Dedifferentiated amniotic fluid mesenchymal stem cell (primary cell): Measurements from ENCODE around the gene CLEC9A.

ENCODE experiments used
- DNase-seq: peaks from one replicate; pipeline ENCODE4 v3.0.0-alpha.2; 2016; ENCODE audit errors: extremely low spot score

CLEC9A gene

DNA sequence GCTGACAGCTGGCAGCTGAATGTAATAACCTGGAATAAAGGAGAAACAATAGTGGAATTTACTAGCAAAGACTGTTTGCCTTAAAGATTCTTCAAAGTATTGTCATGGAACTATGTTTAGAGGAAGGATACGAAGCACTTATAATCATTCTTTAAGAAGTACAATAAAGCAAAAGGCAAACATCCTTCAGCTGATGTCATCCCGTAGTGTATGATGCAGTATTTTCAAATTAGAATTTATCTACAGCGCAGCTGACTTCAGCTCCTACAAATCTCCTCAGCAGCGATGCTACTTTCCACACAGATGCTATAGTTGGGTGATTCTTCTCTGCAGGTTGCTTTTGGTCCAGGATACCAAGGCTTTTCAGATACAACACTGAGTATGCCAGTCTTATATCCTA lies 36.8 kb downstream of the CLEC9A start:
- no peak for DNase-seq

DNA sequence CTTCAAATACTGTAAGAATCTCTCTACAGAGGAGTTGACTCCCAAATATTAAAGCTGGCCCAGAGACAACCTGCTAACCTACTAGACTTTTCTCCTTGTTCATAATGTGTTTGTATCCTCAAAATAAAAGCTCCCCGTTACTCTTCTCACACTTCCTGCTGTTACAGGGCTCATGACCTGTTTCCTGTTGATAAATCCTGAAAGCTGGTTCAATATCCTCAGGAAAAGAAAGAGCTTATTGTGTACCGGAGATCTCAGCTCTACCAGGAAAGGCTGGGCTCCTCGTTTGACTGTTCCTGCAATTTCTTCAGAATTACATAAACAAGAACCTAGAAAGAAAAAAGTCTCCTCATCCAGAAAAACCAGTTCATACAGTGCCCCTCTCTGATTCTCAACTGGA lies 37.5 kb downstream of the CLEC9A start:
- no peak for DNase-seq

DNA sequence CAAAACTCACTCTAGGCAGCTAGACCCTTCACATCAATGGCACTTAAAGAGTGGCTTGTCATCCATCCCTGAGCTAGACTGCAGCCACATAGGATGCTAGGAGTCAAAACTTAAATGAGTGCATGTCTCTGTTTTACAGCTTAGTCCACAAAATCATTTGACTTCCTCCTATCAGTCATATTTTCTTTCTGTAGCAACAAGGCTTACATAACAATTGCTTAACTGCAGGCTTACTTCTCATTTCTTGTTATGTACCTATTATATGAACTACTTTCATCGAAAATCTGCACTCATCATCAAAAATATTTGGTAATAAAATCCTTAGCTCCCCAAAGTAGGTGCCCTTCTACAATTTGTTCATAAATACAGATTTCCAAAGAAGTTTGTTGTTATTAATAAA lies 38.2 kb downstream of the CLEC9A start:
- no peak for DNase-seq

DNA sequence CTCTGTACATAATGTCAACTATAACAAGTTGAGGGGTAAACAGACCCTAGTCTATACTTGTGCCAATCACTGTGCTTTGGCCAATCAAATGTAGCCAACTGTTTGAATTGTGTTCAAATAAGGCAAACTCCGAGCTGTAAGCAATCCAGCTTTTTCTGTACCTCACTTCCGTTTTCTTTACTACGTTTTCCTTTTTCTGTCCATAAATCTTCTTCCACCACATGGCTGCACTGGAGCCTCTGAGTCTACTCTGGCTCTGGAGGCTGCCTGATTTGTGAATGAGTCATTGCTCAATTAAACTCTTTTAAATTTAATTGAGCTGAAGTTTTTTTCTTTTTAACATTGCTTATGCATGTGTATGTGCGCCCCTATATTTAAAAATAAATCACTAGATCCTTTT lies 38.6 kb downstream of the CLEC9A start:
- DNase-seq: no peak

DNA sequence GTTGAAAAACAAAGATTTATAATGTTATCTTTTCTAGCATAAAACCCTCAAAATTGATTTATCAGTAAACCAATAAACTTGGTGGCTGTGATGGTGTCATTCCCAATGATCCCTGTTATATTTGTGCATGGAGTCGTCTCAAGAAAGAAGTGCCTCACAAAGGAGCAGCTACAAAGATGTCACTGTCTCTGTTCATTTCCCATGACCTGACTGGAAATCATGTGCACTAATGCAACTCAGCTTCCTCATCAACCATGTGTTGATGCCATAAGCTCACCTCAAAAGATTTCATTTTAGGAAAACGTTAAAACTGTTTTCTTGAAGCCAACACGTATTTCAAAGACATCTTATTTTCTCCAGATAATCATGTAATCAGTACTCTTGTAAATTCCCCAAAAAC lies 39.5 kb downstream of the CLEC9A start:
- DNase-seq: no peak

- no peak for DNase-seq
Observed at GRCh38 chr12:10070380-10070779, 39.9 kb downstream of the CLEC9A start.

- no peak for DNase-seq
Observed at GRCh38 chr12:10072131-10072530, 41.6 kb downstream of the CLEC9A start.

DNA sequence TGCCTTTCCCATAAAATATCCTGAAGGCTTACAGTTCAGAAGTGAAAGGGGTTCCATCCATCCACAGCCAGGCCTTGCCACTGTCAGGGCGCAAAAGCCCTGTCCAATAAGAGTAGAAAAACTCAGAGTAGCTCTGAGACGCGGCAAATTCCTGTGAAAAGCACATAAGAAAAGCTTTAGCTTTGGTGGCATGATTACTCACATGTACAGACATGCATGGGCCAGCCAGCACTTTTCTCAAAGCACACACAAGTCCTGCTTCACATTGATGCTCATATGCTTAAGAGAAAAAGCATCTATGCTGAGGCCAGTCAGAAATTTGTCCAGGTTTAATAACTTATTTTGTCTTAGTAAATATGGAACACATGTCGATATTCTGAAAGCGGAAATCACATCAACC lies 42.8 kb downstream of the CLEC9A start:
- no peak for DNase-seq

DNA sequence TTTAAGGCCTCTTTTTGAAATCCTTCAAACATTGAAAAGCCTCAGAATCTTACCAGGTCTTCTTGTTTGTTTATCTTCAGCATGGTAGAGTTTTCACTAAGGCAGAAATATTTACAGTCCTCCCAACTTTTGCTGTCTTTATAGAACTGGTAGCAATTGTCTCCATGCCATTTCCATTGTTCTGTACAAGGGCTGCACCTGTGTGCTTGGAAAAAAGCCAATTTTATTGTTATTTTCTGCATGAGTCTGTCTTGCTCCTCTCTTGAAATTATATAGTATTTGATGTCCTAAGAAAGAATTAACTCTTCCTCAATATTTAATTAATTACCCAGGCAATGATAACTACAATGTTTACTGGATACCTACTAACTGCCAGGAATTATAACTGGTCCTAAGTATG lies 45.0 kb downstream of the CLEC9A start:
- no peak for DNase-seq

- DNase-seq: no peak
Observed at GRCh38 chr12:10082117-10082874, 51.8 kb downstream of the CLEC9A start.

DNA sequence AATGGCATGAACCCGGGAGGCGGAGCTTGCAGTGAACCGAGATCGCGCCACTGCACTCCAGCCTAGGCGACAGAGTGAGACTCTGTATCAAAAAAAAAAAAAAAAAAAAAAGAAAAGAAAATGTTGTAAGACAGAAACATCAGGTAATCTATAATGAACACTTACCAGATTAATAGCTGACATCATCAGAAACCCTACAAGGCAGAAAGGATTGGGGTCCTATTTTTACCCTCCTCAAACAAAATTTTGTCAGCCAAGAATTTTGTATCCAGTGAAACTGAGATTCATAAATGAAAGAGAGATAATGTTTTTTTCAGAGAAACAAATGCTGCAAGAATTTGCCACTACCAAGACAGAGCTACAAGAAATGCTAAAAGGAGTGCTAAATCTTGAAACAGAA lies 54.3 kb downstream of the CLEC9A start:
- DNase-seq: no peak

DNA sequence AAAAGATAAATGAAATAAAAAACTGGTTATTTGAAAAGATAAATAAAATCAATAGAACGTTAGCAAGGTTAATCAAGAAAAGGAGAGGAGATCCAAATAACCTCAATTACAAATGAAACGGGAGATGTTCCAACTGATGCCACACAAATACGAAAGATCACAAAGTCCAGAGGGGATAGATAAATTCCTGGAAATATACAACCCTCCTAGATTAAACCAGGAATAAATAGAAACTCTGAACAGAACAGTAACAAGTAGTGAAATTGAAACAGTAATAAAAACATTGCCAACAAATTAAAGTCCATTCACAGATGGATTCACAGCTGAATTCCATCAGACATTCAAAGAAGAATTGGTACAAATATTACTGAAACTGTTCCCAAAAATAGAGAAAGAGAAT lies 55.9 kb downstream of the CLEC9A start:
- DNase-seq: no peak

- DNase-seq: no peak
Observed at GRCh38 chr12:10088031-10088430, 57.5 kb downstream of the CLEC9A start.

GRCh38 chr12:10088955-10089900 lies 58.7 kb downstream of the CLEC9A start:
- no peak for DNase-seq

GRCh38 chr12:10094646-10095395 lies 64.3 kb downstream of the CLEC9A start:
- DNase-seq: no peak

- no peak for DNase-seq
Observed at GRCh38 chr12:10095971-10096370, 65.5 kb downstream of the CLEC9A start.

DNA sequence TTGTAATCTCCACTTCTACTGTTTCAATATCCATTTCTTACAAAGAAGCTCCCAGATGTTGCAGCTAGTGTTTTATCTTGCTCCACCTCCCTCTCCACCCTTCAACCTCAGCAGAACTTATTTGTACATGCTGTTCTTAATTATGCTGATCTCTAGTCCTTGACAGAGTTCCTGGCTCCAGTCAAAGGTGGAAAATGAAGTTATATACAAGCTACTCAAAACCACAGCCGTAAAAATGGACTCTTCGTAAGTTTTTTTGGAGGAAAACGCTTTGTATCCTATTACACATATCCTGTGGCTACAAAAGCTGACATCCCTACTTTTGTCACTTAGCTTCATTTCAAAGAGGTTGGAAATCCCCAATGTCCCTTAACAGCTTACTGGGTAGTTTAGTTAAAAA lies 67.0 kb downstream of the CLEC9A start:
- DNase-seq: no peak

- no peak for DNase-seq
Observed at GRCh38 chr12:10098791-10099190, 68.3 kb downstream of the CLEC9A start, which contains the start of gene CLEC1A. Gene CLEC1A, minus strand, starts transcription at chr12:10098985. Its CDS starts 63 bp downstream, at chr12:10098922.

DNA sequence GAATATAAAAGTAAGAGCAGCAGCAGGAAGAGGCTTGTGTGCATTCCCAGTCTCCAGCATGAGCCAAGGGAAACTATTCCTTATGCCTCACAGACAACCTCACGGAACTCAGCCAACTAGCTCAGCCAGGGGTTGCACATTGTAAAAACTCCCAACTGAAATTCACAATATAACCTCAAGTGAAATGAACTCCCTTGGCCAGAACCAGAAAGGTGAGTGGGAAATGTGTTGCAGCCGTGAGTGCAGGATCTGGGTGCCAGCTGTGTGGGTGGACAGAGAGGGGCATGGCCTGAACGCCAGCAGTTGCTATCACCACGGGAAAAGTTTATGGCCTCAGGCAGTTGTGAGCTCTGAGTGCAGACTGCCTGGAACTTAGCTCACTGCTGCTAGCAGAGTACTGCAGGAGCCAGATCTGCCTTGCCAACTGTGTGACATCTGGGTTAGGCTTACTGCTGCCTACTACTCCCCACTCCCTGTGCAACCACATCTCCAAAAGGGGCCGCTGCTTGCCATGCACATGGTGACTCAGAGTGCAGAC lies 70.6 kb downstream of the CLEC9A start:
- DNase-seq: peak; percentile 64

GRCh38 chr12:10101648-10102220 lies 71.3 kb downstream of the CLEC9A start:
- no peak for DNase-seq

GRCh38 chr12:10102322-10102721 lies 71.8 kb downstream of the CLEC9A start:
- DNase-seq: no peak
